ENCODE measurements around the gene DEFB113. TPM values are rescaled to one million over a fixed set of nuclear protein-coding genes. Genes with fewer than 3 reads are reported as not detected.
"Not testable (repeated sequence)": the region's sequence is repeated elsewhere in the genome, so short reads cannot be mapped to it uniquely, and the experiment has no call there.

The DEFB113 gene, protein sequence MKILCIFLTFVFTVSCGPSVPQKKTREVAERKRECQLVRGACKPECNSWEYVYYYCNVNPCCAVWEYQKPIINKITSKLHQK
- polyA plus RNA-seq (2014; cell fraction: cytosol; rRNA removed), result not detected in 2 replicates
- not detected in 2 replicates for polyA plus RNA-seq (2014; cell fraction: nucleus; rRNA removed)

DNA sequence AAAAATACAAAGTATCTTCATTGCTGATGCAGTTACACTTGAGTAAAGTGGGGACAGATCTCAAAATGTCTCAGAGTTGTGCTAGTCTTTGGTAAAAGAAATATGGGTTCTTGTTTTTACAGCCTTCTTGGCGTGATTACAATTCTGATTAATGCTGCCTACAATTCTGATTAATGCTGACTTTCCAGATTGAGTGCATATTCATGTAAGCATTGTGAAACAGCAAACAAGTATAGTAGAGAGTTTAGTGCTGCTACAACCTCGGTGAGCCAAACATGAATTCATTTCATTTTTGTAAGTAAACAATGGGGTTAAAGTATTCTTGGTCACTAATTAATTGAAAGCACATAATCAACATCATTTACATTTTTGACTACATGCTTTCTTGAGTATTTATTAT, at the start of gene DEFB113:
Gene DEFB113 (minus strand): TSS at position 21 of the 400 bp plus-strand sequence. CDS start 0 bp downstream, at position 21.
- DNase-seq (ENCODE audit: low spot score), result no peak

DNA sequence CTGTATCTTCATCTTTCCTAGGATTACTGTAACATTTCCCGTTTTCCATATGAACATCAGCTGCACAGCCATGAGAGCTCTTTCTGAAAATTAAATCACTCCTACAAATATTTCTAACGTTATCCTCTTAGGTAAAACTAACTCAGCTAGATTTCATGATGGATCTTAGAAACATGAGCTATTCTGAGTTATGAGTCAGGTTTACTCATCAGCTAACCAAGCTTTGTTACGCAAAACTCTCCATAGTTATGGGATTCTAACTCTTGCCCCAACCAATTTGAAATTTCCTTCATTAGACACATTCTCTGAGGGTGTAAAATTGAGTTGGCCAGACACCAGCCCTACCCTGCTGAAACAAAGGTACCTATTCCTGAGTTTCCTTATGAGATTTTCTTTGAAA, 38.4 kb upstream of the DEFB113 start:
- DNase-seq (ENCODE audit: low spot score), result no peak

DNA sequence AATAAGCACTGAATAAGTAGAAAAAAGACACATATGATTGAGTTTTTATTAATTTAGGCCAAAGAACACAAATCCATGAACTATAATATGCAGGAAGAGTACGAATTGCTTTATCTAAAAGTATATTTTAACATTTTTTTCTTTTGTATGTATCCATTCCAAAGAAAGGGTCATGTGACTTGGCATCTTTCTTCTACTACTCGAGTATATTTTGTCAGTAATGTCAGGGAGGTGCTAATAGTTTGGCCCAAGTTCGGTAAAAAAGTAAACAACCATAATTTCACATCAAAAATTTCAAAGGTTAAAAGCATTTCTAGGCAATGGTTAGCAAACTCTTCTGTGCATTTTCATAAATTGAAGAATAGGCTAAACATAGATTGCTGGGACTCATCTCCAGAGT, 33.7 kb upstream of the DEFB113 start:
- no peak for DNase-seq (ENCODE audit: low spot score)

DNA sequence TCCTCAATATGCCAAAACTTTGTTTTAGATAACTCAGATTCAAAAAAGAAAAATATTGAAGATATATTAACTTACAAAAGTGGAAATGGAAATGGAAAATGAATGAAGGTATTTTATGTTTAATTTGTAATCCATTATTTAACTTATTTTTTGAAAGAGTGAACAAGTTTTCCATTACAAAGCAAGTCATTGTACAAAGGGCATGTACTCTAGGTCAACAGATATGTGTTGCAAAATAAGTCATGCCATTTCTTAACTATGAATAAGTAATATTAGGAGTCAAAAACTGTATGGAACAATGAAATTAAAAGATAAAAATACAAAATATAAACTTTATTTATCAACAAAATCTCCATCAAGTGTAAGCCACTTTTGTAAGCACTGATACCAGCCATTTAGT, 25.9 kb upstream of the DEFB113 start:
- DNase-seq (ENCODE audit: low spot score), result no peak

DNA sequence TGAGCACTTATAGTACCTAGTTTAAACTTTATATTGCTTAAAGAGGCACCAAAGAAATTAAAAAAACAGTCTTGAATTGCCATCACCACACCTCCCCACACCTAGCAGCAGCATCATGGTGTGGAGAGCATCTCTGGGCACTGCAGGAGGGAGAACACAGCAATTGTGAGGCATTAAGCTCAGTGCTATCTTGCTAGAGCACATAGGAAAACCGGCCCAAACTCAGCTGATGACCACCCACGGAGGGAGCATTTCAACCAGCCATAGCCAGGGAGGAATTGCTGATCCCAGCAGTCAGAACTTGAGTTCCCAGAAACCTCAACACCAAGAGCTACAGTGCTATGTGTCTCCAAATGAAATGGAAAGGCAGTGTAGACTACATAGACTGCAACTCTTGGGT, 19.5 kb upstream of the DEFB113 start:
- no peak for DNase-seq (ENCODE audit: low spot score)

DNA sequence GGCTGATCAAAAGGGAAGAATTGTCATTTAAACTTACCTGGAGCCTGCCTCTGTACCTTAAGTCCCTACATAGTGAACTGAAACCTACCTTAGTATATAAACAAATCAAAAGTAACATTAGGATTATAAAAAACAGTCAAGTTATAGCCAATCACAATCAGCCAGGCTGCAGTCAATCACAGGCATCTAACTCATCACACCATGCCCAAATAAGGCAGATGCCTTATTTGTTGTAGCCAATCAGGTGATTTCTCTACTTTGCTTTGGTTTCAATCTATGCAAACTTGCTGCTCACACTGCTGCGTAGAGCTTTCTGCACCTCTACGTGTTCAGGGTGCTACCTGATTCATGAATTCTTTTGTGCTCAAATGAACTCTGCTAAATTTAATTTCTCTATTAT, 18.3 kb upstream of the DEFB113 start:
- DNase-seq (ENCODE audit: low spot score), result no peak

DNA sequence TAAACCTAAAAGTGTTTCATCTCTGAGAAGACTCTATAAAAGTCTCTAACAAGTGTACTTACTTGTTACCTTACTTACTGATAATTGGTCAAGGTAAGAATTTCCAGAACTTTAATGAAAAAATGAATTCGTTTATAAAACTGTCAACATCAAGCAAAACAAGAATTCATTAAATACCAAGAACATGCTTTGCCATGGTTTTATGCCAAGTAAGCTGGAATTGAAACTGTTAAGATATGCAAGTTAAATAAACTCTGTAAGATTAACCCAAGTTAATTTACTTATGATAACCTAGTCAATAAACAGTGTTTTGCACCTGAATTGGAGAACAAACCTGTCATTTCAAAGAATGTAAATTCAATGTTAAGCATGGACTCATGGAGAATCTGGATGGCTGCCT, 17.1 kb upstream of the DEFB113 start:
- DNase-seq (ENCODE audit: low spot score), result no peak

DNA sequence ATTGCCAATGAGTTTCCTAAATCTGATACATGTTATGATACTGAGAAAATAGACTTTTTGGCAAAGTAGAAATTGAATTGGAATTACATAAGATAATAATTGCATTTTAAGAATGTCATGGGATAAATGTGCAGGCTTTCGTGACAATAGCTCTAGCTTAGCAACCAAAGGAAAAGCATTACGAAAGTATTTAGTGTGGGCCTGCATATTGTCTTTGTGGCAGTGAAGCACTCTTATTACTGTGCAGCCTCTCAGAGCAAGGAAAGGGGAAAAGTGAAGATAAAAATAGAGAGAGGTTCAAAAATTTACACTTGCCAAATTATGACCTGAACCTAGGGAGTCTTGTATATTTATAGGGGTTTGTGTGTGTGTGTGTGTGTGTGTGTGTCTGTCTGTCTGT, 12.6 kb upstream of the DEFB113 start:
- DNase-seq (ENCODE audit: low spot score), result no peak

DNA sequence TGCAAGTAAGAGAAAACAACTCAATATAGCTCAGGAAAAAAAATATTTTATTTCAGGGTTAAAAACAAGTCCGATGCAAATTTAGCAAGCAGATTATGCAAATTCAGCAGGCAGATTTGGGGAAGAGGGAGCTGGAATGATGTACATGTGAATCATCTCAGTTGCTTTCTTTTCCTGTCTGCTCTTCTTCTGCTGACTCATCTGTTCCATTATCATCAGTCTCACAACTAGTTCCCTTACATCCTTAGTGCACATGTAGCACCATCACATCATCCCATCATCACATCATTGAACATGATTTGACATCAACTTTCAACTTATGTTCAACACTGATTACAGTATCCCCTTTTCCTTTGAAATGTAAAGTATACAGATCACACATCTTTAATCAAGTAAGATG, 11.5 kb upstream of the DEFB113 start:
- no peak for DNase-seq (ENCODE audit: low spot score)

DNA sequence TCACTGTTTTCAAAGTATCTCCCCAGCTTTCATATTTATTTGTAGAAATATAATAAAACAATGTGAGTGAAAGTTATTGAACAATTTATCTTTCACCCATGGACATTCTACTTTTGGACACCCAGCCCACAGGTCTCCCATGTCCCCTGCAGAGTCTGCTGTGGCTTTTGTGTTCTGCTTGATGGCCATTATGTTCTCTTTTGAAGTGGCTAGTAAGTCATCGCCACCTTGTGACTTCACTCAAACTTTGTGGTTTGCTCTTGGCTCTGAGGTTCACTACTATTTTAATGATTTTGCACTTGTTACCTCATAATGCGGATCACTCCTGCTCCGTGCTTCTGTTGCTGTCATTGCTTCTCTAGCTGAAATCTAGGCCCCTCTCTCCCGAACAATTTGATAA, 10.2 kb upstream of the DEFB113 start:
- DNase-seq (ENCODE audit: low spot score), result no peak

DNA sequence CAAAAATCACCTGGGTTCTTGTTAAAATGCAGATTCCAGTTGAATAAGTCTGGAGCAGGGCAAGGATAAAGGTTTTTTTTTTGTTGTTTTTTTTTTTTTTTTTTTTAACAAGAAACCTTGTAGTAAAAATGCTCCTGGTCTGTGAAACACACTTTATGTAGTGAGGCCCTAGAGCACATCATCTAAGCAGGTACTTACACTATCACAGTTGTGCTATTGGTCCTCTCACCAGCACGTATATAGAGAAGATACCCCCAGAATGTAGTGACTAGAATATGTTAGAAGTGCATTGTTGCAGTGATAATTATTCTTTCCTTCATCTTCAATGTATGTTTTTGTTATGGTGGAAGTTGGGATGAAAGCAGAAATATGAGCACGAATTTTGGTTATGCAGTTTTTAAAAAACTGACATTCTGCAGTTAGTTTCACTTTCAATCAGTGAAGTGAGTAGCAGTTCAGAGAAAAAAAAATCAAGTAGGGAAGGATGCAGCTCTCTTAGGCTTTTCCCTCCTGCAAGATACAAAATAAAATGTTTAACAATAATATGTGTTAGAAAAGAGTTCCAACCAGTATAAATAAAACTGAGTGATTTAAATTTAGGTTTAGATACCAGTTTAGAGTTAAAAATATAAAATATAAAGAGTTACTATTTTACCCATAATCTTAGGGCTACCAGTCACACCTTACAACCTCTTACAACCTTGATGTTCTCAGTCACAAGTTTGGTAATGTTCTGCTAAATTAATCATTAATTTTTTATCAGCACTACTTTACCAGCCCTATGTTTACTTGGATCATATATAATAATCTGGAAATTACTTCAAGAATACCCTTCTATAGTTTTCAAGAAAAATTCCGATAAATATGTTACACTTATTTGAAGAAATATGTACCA, 9.2 kb upstream of the DEFB113 start:
- no peak for DNase-seq (ENCODE audit: low spot score)

DNA sequence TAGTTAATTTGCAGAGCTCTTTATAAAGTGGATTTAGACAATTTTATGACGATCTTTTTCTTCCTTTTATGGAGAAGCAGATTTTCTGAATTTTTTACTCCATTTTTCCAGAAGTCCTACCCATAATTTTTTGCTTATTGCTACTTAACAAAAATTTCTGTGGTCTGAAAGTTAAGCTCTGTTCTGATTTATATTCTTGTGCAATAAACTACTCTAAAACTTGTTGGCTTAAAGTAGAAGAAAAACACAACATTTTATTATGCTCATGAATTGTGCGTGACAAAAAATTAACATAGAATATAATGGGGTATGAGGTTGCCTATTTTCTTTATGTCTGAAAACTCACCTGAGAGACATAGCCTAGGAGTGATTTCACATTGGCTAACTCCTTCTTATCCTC, 2.6 kb downstream of the DEFB113 start:
- DNase-seq (ENCODE audit: low spot score), result no peak

DNA sequence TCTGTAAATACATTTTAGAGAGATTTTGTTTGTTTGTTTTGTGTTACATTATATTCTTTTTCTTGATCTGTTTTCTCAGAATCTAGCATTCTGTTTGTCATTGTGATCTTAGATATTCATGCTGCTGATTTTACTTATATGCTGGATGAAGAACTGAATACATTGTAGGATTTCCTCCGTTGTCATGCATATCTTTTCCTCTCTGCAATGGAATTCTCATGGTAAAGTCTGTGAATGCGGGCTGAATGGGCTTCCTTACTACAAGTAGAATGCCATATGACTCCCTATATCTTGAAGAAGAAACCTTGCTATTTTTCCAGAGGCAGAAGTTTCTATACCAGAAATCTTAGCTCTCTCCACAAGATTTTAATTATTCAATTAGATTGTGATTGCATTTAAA, 3.1 kb downstream of the DEFB113 start:
- no peak for DNase-seq (ENCODE audit: low spot score)

DNA sequence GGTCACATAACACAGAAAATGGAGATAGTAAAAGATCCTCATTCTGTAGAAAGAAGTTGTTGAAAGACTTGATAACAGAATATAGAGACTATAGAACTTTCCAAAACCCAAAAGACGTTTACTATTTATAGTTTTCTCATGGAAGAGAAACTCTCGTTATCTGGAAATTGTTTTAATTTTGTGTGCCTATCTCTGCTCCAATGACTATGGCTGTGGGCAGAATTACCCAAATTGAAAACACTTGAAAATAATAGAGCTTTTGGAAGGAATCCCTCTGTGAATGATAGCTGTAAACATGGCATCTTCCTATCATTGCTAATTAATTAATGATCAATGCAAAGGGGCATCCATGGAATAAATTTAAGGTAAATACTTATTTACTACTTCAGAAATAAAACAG, 5.4 kb downstream of the DEFB113 start, which contains the start of gene DEFB114:
Gene DEFB114 (minus strand): TSS at position 101 of the 400 bp plus-strand sequence. CDS start 59 bp downstream, at position 42.
- no peak for DNase-seq (ENCODE audit: low spot score)

DNA sequence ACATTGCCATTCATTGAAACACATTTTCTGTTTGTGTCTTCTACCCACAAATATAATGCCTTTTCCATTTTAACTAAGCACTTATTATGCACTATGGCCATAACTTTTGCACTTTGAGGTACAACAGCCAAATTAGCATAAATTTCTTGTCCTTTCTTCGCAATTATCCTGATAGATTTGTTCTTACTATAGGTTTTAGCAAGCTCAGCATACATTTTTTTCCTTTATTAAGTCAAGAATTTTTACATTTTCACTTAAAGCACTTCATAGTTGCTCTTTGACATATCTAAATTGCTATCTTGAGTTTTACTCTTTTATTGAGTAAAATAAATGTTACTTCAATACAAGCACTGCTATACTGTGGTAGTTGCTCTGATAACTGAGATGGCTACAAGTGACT, 11.2 kb downstream of the DEFB113 start:
- DNase-seq (ENCODE audit: low spot score), result no peak

DNA sequence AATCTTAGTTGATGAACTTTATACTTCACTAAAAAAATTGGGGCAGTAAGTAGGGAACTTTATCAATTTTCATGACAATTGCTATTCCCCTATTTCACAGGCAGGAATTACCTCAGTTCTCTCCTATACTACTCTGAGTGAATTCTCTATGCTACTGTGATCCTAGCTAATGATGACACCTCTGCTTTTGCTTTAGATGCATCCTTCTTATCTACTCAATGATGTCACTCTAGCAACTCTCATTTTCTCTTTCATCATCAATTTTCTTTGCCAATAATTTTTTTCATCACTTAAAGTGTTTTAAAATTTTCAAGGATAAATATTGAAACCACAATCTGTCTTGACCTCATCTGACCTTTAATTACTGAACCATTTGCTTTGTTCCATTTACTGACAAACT, 13.6 kb downstream of the DEFB113 start:
- no peak for DNase-seq (ENCODE audit: low spot score)

DNA sequence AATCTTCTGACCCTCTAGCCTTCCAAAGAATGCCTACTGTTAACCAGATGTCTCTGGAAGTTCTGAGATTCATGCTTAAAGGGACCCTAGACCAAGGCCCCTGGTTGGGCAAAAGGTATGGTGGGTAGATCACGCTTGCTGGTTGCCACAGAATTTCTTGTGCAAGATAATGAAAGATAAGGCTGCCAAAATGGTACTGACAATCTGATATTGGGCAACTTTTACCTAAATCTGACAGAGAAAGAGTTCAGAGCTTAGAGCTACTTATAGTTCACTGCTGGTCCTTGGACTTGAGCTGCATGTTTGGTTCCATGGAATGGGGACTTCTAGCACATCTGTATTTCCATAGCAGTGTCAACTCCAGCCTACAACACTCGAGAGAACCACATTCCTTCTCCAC, 17.5 kb downstream of the DEFB113 start:
- no peak for DNase-seq (ENCODE audit: low spot score)

DNA sequence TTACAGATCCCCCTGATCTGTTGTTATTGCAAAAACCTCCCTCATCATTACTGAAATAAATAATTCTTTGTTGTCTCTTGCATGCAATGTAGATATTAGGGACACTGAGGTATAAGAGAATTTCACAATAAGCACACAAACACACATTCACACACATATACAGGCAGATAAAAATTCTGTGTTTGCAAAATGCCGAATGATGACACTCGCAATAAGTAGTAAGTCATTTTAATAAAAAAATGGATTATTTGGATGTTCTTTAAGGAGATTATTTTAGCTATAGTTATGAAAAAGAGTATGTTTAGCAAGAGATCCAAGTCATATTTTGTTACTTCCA, 19.0 kb downstream of the DEFB113 start:
- no peak for DNase-seq (ENCODE audit: low spot score)

DNA sequence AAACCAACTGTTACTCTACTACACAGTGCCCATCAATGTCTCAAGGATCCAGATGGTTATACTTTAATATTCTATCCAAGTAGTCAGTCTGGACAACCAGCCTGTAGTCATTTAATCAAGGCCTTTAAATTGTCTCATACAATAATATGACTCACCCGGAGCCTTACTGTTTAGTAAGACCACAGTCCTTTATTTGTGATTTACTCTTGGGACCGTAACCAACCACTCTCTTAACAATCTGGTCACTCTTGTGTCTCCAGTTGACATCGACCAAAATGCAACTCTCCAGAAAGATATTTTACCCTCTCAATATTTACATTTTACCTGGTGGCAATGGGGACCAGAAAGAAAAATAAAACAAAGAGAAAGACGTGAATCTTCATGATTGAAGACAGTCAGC, 20.4 kb downstream of the DEFB113 start:
- no peak for DNase-seq (ENCODE audit: low spot score)

DNA sequence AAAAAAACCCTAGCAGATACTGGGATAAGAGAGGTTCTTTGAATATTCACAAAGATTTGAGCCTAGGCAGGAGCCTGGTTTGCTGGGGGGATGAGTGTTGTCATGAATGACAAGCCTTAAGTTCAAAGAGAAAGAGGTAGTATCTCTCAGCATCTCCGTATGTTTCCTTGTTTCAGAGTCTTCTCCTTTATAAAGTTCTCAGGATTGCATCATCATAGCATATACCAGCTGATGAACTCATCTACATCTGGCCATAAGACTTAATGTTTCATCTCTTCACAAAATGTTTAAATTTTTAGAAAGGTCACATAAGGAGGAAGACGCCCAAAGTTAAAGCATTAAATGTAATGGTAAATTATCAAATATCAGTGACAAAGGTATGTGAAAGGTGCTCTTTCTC, 22.6 kb downstream of the DEFB113 start:
- DNase-seq (ENCODE audit: low spot score), result no peak

DNA sequence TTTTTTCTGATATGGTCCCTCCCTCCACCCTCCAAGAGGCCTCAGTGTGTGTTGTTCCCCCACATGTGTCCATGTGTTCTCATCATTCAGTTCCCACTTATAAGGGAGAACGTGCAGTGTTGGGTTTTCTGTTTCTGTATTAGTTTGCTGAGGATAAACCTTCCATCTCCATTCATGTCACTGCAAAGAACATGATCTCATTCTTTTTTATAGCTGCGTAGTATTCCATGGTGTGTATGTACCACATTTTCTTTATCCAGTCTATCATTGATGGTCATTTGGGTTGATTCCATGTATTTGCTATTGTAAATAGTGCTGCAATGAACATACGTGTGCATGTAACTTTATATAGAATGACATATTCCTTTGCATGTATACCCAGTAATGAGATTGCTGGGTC, 25.4 kb downstream of the DEFB113 start:
- DNase-seq (ENCODE audit: low spot score), result not testable (repeated sequence)

DNA sequence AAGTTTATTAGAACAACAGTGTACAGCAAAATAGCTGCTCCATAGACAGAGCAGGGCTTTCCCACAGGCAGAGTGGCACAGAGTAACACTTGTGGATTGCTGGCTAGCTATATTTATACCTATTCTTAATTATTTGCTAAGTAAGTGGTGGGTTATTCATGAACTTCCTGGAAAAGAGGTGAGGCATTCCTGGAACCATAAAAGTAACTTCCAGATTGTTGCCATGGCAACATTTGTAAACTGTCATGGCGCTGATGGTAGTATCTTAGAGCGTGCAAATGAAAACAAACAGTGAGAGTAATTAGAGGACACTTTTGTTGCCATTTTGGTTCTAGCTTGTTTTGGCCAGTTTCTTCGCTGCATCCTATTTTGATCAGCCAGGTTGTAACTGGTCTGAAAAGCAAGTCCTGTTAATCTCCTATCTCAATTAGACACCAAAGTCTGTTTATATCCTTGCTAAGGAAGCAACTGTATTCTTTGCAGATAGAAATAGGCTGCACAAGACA, 29.4 kb downstream of the DEFB113 start:
- no peak for DNase-seq (ENCODE audit: low spot score)

DNA sequence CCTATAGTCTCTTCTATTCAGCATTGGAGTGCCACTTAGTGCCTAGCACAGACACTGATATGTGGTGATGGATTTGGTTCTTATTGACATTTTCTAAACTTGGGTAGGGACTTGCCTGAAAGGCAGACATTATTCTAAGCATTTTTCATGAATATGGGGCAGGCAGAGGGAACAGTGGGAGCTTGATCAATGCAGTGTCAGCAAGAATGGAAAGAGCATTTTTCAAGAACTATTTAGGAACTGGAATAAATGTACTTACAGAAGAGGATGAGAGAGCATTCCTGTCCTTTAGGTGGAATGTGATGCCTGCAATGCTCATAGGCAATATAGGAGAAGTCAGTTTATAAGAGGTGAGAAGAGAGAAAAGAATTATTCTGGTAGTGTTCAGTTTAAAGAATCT, 31.6 kb downstream of the DEFB113 start:
- DNase-seq (ENCODE audit: low spot score), result no peak

All from SK-N-DZ (cell line).